HG02938 (cell line): ENCODE measurements around the gene ELF1.
"Not testable (repeated sequence)": the region's sequence is repeated elsewhere in the genome, so short reads cannot be mapped to it uniquely, and the experiment has no call there.

ENCODE experiments used
- ATAC-seq: cut with Tn5 transposase; IDR thresholded peaks from one replicate; pipeline ENCODE4 v1.9.1; 2021; ENCODE audit warnings: mild to moderate bottlenecking, moderate library complexity; ENCODE audit not compliant: unreplicated experiment

ELF1 gene

GRCh38 chr13:40983725-40984667, 35.1 kb downstream of the ELF1 start:
- ATAC-seq: no peak

DNA sequence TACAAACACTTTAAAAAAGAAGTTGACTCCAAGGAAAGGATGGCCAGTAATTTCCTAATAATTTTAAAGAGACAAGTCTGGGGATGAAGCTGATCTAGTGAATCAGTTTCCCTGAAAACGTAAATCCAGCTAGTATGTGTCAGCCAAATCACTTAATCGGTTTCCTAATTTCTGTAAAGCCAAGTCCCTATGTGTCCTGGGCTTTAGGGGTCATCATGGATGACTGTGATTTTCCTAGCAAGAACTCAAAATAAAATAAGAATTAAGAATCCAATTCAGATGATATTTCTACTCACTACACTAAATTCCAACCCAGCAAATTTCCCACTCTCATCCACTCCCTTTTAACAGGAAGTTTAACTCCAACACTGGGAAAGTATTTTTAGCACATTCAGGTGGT, 35.9 kb downstream of the ELF1 start:
- no peak for ATAC-seq

DNA sequence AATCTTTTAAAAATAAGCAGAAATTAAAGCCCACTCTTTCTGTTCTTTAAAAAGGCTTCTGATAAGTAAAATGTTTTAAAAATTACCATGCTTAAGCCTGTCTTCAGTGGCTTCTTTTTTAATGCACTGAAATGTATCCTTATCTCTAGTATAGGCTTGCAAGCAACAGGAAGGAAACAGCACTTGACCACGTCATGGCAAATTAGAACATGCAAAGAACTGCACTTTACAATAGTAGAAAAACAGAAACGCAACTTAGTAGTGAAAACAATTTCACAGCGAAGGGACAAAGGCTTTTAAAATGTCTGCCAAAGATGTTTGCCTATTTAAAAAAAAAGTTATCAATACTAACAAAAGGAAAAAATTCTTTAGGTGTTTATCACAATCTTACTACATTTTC, 36.3 kb downstream of the ELF1 start:
- peak; percentile 67 for ATAC-seq

- no peak for ATAC-seq
Observed at GRCh38 chr13:40981949-40982348, 37.2 kb downstream of the ELF1 start.

GRCh38 chr13:40981361-40981760, 37.8 kb downstream of the ELF1 start:
- no peak for ATAC-seq

DNA sequence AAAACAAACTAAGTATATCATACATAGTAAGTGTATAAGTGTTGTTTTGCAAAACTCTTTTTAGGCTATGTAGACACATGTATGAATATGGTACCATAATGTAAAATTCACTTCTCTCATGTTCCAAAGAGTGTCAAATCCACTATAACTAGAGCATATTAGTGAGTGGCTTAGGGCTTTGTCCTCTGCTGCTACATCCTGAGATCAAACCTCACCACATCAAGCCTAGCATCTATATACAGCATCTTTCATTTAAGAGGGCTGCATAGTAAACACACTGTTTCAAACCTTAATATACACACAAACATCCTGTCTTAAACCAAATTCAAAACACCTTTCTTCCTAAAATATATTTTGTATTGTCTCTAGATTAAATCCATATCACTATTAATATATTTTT, 38.7 kb downstream of the ELF1 start:
- no peak for ATAC-seq

DNA sequence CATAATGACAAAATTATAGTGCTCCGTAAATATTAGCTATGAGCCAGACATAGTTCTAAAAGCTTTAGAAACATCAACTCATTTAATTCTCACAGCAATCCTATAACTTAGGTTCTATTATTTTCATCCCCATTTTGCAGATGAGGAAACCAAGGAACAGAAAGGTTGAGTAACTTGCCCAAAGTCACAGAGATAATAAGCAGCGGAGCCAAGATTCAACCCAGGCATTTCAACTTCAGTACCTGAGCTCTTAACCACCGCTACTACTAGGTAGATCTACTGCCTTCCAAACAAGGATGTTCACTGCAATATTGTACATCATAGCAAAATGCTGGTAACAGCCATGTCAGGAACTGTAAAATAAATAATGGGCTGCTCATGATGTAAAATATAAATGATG, 39.9 kb downstream of the ELF1 start:
- no peak for ATAC-seq

GRCh38 chr13:40978109-40978508, 41.0 kb downstream of the ELF1 start:
- ATAC-seq: not testable (repeated sequence)

- no peak for ATAC-seq
Observed at GRCh38 chr13:40975441-40975840, 43.7 kb downstream of the ELF1 start.

- peak; percentile 77 for ATAC-seq
Observed at GRCh38 chr13:40974460-40975407, 44.4 kb downstream of the ELF1 start.

- ATAC-seq: no peak
Observed at GRCh38 chr13:40973409-40973808, 45.7 kb downstream of the ELF1 start.

DNA sequence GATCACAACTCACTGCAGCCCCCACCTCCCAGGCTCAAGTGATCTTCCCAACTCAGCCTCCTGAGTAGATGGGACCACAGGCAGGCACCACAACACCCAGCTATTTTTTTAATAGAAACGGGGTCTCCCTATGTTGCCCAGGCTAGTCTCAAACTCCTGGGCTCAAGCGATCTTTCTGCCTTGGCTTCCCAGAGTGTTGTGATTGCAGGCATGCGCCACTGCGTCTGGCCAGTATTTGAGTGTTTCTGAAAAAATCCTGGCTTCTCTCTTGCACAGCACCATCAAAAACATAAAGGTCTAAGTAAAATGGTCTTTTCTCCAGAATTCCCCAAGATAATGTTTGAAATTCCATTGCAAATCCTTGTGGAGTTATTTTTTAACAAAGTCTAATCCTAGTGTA, 47.8 kb downstream of the ELF1 start:
- no peak for ATAC-seq

GRCh38 chr13:40970803-40971202, 48.3 kb downstream of the ELF1 start:
- no peak for ATAC-seq

DNA sequence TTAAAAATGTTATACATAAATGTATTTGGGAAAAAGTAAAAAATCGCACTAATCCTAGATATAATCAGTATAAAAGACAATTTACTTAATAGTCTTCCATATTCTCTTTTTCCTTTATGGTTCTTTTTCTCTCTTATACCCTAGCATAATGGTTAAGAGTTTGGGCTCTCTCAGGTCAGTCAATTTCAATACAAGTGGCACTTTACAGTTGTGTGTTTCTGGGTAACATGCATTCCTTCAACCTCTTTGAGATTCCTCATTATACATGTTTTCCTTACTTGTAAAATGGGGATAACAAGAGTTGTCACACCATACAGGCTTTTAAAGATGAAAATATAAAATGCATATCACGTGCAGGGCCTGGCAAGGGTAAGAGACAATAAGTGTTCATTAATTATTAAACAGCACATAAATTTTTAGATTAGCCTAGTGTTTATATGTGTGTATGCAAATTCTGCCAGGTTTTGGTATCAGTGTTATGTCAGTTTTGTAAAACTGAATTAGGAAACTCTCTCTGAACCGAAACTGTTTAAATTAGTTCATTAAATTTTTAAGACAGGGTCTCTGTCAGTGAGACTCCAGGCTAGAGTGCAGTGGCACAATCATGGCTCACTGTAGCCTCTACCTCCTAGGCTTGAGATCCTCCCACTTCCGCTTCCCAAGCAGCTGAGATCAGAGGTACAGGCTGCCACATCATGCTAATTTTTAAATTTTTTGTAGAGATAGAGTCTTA, 49.8 kb downstream of the ELF1 start:
- no peak for ATAC-seq

DNA sequence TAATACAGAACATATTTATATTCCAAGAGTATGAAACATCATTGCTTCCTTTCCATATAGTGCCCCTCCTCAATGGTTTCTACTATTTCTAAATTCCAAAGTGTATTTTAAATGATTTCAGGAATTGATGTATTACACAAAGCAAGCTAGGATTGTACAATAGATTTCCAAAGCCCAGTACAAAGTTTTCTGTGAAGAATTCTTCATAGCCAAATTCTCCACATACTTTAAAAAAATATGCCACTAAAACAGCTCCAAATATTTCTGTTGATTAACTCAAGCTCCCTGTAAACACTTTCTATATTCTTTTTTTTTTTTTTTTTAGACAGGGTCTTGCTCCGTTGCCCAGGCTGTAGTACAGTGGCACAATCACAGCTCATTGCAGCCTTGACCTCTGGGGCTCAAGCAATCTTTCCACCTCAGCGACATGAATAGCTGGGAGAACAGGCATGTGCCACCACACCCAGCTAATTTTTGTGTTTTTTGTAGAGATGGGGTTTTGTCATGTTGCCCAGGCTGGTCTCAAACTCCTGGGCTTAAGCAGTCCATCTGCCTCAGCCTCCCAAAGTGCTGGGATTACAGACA, 50.6 kb downstream of the ELF1 start:
- no peak for ATAC-seq

- no peak for ATAC-seq
Observed at GRCh38 chr13:40966298-40966697, 52.8 kb downstream of the ELF1 start.

DNA sequence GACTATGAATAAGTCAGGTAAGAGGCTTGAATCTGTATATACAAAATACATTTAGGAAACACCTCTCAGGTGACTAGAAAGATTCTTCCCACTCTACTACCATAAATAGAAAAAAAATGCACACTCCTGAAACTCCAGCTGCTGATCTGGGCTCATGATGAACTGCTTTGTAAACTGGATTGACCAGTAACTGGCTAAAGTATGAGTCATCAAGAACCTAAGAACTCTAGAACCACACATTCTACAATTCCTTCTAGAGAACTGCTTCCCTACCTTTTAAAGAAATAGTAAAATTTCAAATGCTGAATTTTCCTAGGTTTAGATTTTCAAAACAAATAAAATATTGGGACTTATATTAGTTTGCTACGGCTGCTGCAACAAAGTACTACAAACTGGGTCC, 55.2 kb downstream of the ELF1 start:
- ATAC-seq: no peak

GRCh38 chr13:40961826-40962225, 57.3 kb downstream of the ELF1 start:
- no peak for ATAC-seq

GRCh38 chr13:40961214-40961613, 57.9 kb downstream of the ELF1 start:
- ATAC-seq: no peak

DNA sequence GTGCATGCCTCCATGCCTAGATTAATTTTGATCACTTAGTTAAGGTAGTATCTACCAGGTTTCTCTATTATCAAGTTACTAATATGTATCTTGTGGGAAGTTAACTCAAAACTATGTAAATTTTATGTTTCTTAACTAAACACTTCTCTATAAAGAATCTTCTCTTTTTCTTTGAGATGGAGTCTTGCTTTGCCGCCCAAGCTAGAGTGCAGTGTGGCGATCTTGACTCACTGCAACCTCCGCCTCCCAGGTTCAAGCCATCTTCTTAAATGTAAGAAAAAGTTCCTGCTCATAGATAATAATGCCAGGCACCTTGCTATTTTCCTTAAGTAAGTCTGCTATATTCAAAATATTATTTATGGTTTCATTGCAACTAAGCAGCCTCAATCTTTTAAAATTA, 58.4 kb downstream of the ELF1 start:
- no peak for ATAC-seq

- ATAC-seq: no peak
Observed at GRCh38 chr13:40958655-40959054, 60.5 kb downstream of the ELF1 start.
